Measurements from ENCODE around the gene RPS2. TPM values are rescaled to one million over a fixed set of nuclear protein-coding genes. Genes with fewer than 3 reads are reported as not detected.
"Not testable (repeated sequence)": the region's sequence is repeated elsewhere in the genome, so short reads cannot be mapped to it uniquely, and the experiment has no call there.

The RPS2 gene
- 1,000 to 10,000 TPM; 1,591 to 3,468 (median 1,745) TPM for total RNA-seq

- H3K36me3 ChIP-seq, result peaks cover 7 to 26% (median 16%) of the 10 kb centered on the region in 3 donors
- H3K27ac ChIP-seq, result peak within 1 kb of the TSS; percentile 78 to 99 (median 94)
- peaks cover 0 to 47% (median 33%) of the 10 kb centered on the region in 4 donors for H3K4me1 ChIP-seq
- 0% methylated on average over 4 to 46 of the region's 97 CpGs for WGBS, 2 donors
- peak within 1 kb of the TSS; percentile 74 to 93 (median 81) for H3K4me3 ChIP-seq
- H3K27me3 ChIP-seq, result no peaks in the 10 kb centered on the region
- DNase-seq (ENCODE audit: low spot score in 2 of 2), result peak; percentile 98 to 99
- no peaks in the 10 kb centered on the region for H3K9me3 ChIP-seq
- TF ChIP-seq POLR2A (IDR thresholded peaks at IDR 0.05), result peak; percentile 85 to 95
- TF ChIP-seq EP300 (IDR thresholded peaks at IDR 0.05), result peak; percentile 80 to 100
- TF ChIP-seq CTCF (IDR thresholded peaks at IDR 0.05), result peak in 2 of 5 experiments; percentile 33 to 55
These were observed at the start of gene RPS2 for GRCh38 chr16:1964506-1965395. Gene RPS2 (minus strand): TSS chr16:1964826. CDS start chr16:1964625, 201 bp downstream.

GRCh38 chr16:2013527-2013926 is 48.9 kb upstream of the RPS2 start:
- TF ChIP-seq POLR2A (IDR thresholded peaks at IDR 0.05) (no peak), EP300 (IDR thresholded peaks at IDR 0.05) (no peak), CTCF (IDR thresholded peaks at IDR 0.05) (no peak)
- no peak overlapping the region for H3K4me3 ChIP-seq
- no peaks in the 10 kb centered on the region for H3K9me3 ChIP-seq
- H3K4me1 ChIP-seq, result peaks cover 0 to 15% (median 14%) of the 10 kb centered on the region in 4 donors
- no peaks in the 10 kb centered on the region for H3K27me3 ChIP-seq
- WGBS, 2 donors, result 73 to 81% methylated on average over 15 of the region's 15 CpGs
- H3K36me3 ChIP-seq, result no peaks in the 10 kb centered on the region
- H3K27ac ChIP-seq, result no peak overlapping the region
- no peak for DNase-seq (ENCODE audit: low spot score in 2 of 2)

GRCh38 chr16:2011726-2012125 is 47.1 kb upstream of the RPS2 start:
- 81 to 91% methylated on average over 9 of the region's 9 CpGs for WGBS, 2 donors
- not testable (repeated sequence) for H3K4me3 ChIP-seq; H3K27me3 ChIP-seq; DNase-seq (ENCODE audit: low spot score in 2 of 2); H3K9me3 ChIP-seq; H3K27ac ChIP-seq; H3K36me3 ChIP-seq
- peaks cover 4 to 33% (median 32%) of the 10 kb centered on the region in 4 donors for H3K4me1 ChIP-seq

GRCh38 chr16:2009791-2010510 is 45.3 kb upstream of the RPS2 start, which contains the start of gene ZNF598:
Gene ZNF598 (minus strand): TSS chr16:2009821.
- DNase-seq (ENCODE audit: low spot score in 2 of 2), result peak; percentile 52 to 65
- no peaks in the 10 kb centered on the region for H3K27me3 ChIP-seq
- no peaks in the 10 kb centered on the region for H3K36me3 ChIP-seq
- peak within 1 kb of the TSS; percentile 84 to 99 (median 92) for H3K27ac ChIP-seq
- peak within 1 kb of the TSS; percentile 68 to 98 (median 74) for H3K4me3 ChIP-seq
- H3K4me1 ChIP-seq, result peaks cover 4 to 50% (median 47%) of the 10 kb centered on the region in 4 donors
- TF ChIP-seq POLR2A (IDR thresholded peaks at IDR 0.05), result peak; percentile 85 to 88
- peak in 3 of 5 experiments; percentile 11 to 49 (median 43) for TF ChIP-seq CTCF (IDR thresholded peaks at IDR 0.05)
- peak; percentile 69 to 92 for TF ChIP-seq EP300 (IDR thresholded peaks at IDR 0.05)
- no peaks in the 10 kb centered on the region for H3K9me3 ChIP-seq
- 2 to 3% methylated on average over 15 to 40 of the region's 52 CpGs for WGBS, 2 donors

- H3K27me3 ChIP-seq, result no peaks in the 10 kb centered on the region
- H3K27ac ChIP-seq, result peak overlapping the region in 3 of 4 donors; percentile 84 to 92 (median 92)
- H3K36me3 ChIP-seq, result no peaks in the 10 kb centered on the region
- H3K9me3 ChIP-seq, result no peaks in the 10 kb centered on the region
- peaks cover 4 to 58% (median 54%) of the 10 kb centered on the region in 4 donors for H3K4me1 ChIP-seq
- no peak for TF ChIP-seq POLR2A (IDR thresholded peaks at IDR 0.05)
- no peak for TF ChIP-seq EP300 (IDR thresholded peaks at IDR 0.05)
- peak overlapping the region; percentile 68 to 98 (median 74) for H3K4me3 ChIP-seq
- no peak for DNase-seq (ENCODE audit: low spot score in 2 of 2)
- WGBS, 2 donors, result 0 to 3% methylated on average over 12 to 25 of the region's 55 CpGs
These were observed 44.6 kb upstream of the RPS2 start for GRCh38 chr16:2009164-2009711.
